Muscle of leg (tissue), 11 donors: Measurements from ENCODE around the gene NRG3. TPM values are rescaled to one million over a fixed set of nuclear protein-coding genes. Genes with fewer than 3 reads are reported as not detected.
"Not testable (repeated sequence)": the region's sequence is repeated elsewhere in the genome, so short reads cannot be mapped to it uniquely, and the experiment has no call there.

Experiments
- DNase-seq: peaks from one replicate; pipeline ENCODE4 v3.0.0; 2013
- H3K27ac ChIP-seq: one replicate; pipeline ENCODE4 v1.5.1; 2013; ENCODE audit warnings: mild to moderate bottlenecking, low read length, control low read depth
- H3K27me3 ChIP-seq: one replicate; pipeline ENCODE4 v1.6.1; 2013; ENCODE audit warnings: low read length; ENCODE audit not compliant: control insufficient read depth, insufficient read depth
- H3K36me3 ChIP-seq: one replicate; pipeline ENCODE4 v1.6.1; 2013; ENCODE audit warnings: low read length; ENCODE audit not compliant: control insufficient read depth, insufficient read depth
- H3K4me1 ChIP-seq: one replicate; pipeline ENCODE4 v1.6.1; 2013; ENCODE audit warnings: low read length; ENCODE audit not compliant: control insufficient read depth, insufficient read depth
- H3K4me3 ChIP-seq: one replicate; pipeline ENCODE4 v1.5.1; 2013; ENCODE audit warnings: low read length, control low read depth
- H3K9me3 ChIP-seq: replicated peaks from 2 replicates; pipeline ENCODE4 v1.6.1; 2013; ENCODE audit warnings: low read depth, low read length; ENCODE audit not compliant: control insufficient read depth
- WGBS: methylation state at CpG from one replicate; pipeline ENCODE4 v1.1.5; 2013; ENCODE audit warnings: missing lambda C conversion rate; ENCODE audit not compliant: insufficient coverage; 5-methylcytosine and 5-hydroxymethylcytosine counted together
- polyA plus RNA-seq, 8 donors: library from polyadenylated mRNA; unstranded; fragments of 120-200 nt; gene quantifications; one replicate each; pipeline versions ENCODE4 v1.2.1 to v1.2.3, GENCODE V29; 2013; ENCODE audit warnings: inconsistent platforms in 1 of 8, low replicate concordance in 1 of 8; ENCODE audit not compliant: insufficient read length in 8 of 8, insufficient read depth in 1 of 8
- total RNA-seq: library from RNA; stranded (reverse); fragments of 120-200 nt; gene quantifications from one replicate; pipeline ENCODE4 v1.2.4, GENCODE V29; 2013

NRG3 gene
- total and polyA plus RNA-seq, 9 donors, result 0.04 to 0.60 (median 0.18) TPM

- Histone ChIP-seq H3K27me3 (no peaks in the 10 kb centered on the region), H3K4me3 (no peak overlapping the region), H3K9me3 (no peaks in the 10 kb centered on the region), H3K27ac (no peak overlapping the region), H3K4me1 (no peaks in the 10 kb centered on the region), H3K36me3 (no peaks in the 10 kb centered on the region)
- 33% methylated on average over 1 of the region's 2 CpGs for WGBS
- peak; percentile 16 for DNase-seq
These were observed 456.7 kb downstream of the NRG3 start for GRCh38 chr10:82331716-82332115.

- no peaks in the 10 kb centered on the region for H3K4me1 ChIP-seq
- no peak overlapping the region for H3K27ac ChIP-seq
- DNase-seq, result peak; percentile 37
- H3K27me3 ChIP-seq, result no peaks in the 10 kb centered on the region
- H3K4me3 ChIP-seq, result no peak overlapping the region
- no CpG with 5 or more reads among the region's 1 CpG for WGBS
- H3K9me3 ChIP-seq, result no peaks in the 10 kb centered on the region
- H3K36me3 ChIP-seq, result no peaks in the 10 kb centered on the region
These were observed 460.8 kb downstream of the NRG3 start for GRCh38 chr10:82335831-82336230.

- H3K4me1 ChIP-seq, result no peaks in the 10 kb centered on the region
- no peaks in the 10 kb centered on the region for H3K27me3 ChIP-seq
- no peak overlapping the region for H3K27ac ChIP-seq
- no peaks in the 10 kb centered on the region for H3K36me3 ChIP-seq
- no peaks in the 10 kb centered on the region for H3K9me3 ChIP-seq
- DNase-seq, result no peak
- H3K4me3 ChIP-seq, result no peak overlapping the region
- WGBS, result 100% methylated on average over 1 of the region's 2 CpGs
These were observed 465.2 kb downstream of the NRG3 start for GRCh38 chr10:82340166-82340565.

- not testable (repeated sequence) for H3K27ac ChIP-seq, H3K36me3 ChIP-seq, H3K4me3 ChIP-seq, H3K27me3 ChIP-seq, H3K4me1 ChIP-seq, DNase-seq, H3K9me3 ChIP-seq
- WGBS, result 85% methylated on average over 9 of the region's 26 CpGs
These were observed 474.6 kb downstream of the NRG3 start for GRCh38 chr10:82349590-82349989.

GRCh38 chr10:82353381-82353780 lies 478.4 kb downstream of the NRG3 start:
- WGBS, result no CpG with 5 or more reads among the region's 3 CpGs

GRCh38 chr10:82358486-82359099 lies 483.6 kb downstream of the NRG3 start:
- no peaks in the 10 kb centered on the region for H3K36me3 ChIP-seq
- no peak overlapping the region for H3K4me3 ChIP-seq
- 63% methylated on average over 11 of the region's 16 CpGs for WGBS
- H3K27me3 ChIP-seq, result no peaks in the 10 kb centered on the region
- no peak overlapping the region for H3K27ac ChIP-seq
- peak; percentile 5 for DNase-seq
- no peaks in the 10 kb centered on the region for H3K9me3 ChIP-seq
- H3K4me1 ChIP-seq, result no peaks in the 10 kb centered on the region

More at GRCh38 chr10:82353381-82353780, 478.4 kb downstream of the NRG3 start:
- no peak for DNase-seq
- H3K27ac ChIP-seq, result no peak overlapping the region
- H3K4me1 ChIP-seq, result no peaks in the 10 kb centered on the region
- H3K4me3 ChIP-seq, result no peak overlapping the region
- no peaks in the 10 kb centered on the region for H3K27me3 ChIP-seq
- no peaks in the 10 kb centered on the region for H3K36me3 ChIP-seq
- H3K9me3 ChIP-seq, result no peaks in the 10 kb centered on the region

GRCh38 chr10:82361256-82361655 lies 486.3 kb downstream of the NRG3 start:
- H3K9me3 ChIP-seq, result no peaks in the 10 kb centered on the region
- no peak for DNase-seq
- H3K4me3 ChIP-seq, result no peak overlapping the region
- H3K4me1 ChIP-seq, result no peaks in the 10 kb centered on the region
- H3K36me3 ChIP-seq, result no peaks in the 10 kb centered on the region
- H3K27ac ChIP-seq, result no peak overlapping the region
- no peaks in the 10 kb centered on the region for H3K27me3 ChIP-seq
- WGBS, result no CpG with 5 or more reads among the region's 1 CpG

GRCh38 chr10:82377608-82378007 lies 502.6 kb downstream of the NRG3 start:
- H3K36me3 ChIP-seq, result no peaks in the 10 kb centered on the region
- no peaks in the 10 kb centered on the region for H3K9me3 ChIP-seq
- 28% methylated on average over 2 of the region's 4 CpGs for WGBS
- DNase-seq, result peak; percentile 11
- H3K27ac ChIP-seq, result no peak overlapping the region
- H3K27me3 ChIP-seq, result no peaks in the 10 kb centered on the region
- H3K4me1 ChIP-seq, result no peaks in the 10 kb centered on the region
- H3K4me3 ChIP-seq, result no peak overlapping the region

- 0% methylated on average over 1 of the region's 2 CpGs for WGBS
- Histone ChIP-seq H3K27ac (no peak overlapping the region), H3K4me1 (no peaks in the 10 kb centered on the region), H3K27me3 (no peaks in the 10 kb centered on the region), H3K4me3 (no peak overlapping the region), H3K9me3 (no peaks in the 10 kb centered on the region), H3K36me3 (no peaks in the 10 kb centered on the region)
- peak; percentile 69 for DNase-seq
These were observed 503.2 kb downstream of the NRG3 start for GRCh38 chr10:82378146-82378545.

- Histone ChIP-seq H3K4me1 (no peaks in the 10 kb centered on the region), H3K9me3 (no peaks in the 10 kb centered on the region), H3K36me3 (no peaks in the 10 kb centered on the region), H3K27me3 (no peaks in the 10 kb centered on the region), H3K27ac (no peak overlapping the region), H3K4me3 (no peak overlapping the region)
- DNase-seq, result no peak
These were observed 508.4 kb downstream of the NRG3 start for GRCh38 chr10:82383350-82383749.
